ENCODE results near the gene APLF.

APLF gene

GRCh38 chr2:68467077-68467960 is at the start of gene APLF, which contains the start of gene FBXO48:
APLF (plus strand) TSS chr2:68467585; CDS start chr2:68467732, 147 bp downstream.
FBXO48 (minus strand) TSS chr2:68467294; CDS start chr2:68465145, 2,149 bp downstream.
- no peak for TF ChIP-seq CTCF (IDR thresholded peaks at IDR 0.05; ENCODE audit: control extremely low read depth, extremely low read depth, low read depth, missing control alignments)
- ChIA-PET CTCF (interaction anchor here (0.7 to 6.1 kb wide), 19 partner anchors 11 to 546 kb away, joined by 3 to 88 read pairs (median 4); partner anchors contain the start of genes ANTXR1 and GKN2), POLR2A (interaction anchor here (0.6 to 1.0 kb wide), 4 partner anchors 20 to 444 kb away, joined by 3 to 4 read pairs (median 3); no protein-coding TSS in a partner anchor)
- peak; percentile 96 for DNase-seq (ENCODE audit: extremely low spot score)

- no peak for DNase-seq (ENCODE audit: extremely low spot score)
- no peak for TF ChIP-seq CTCF (IDR thresholded peaks at IDR 0.05; ENCODE audit: control extremely low read depth, extremely low read depth, low read depth, missing control alignments)
- POLR2A ChIA-PET = no interaction called here
- CTCF ChIA-PET = interaction anchor here (1.0 to 3.7 kb wide), 11 partner anchors 12 to 56 kb away, joined by 3 to 17 read pairs (median 3); no protein-coding TSS in a partner anchor
Measured at GRCh38 chr2:68417926-68418325, 49.5 kb upstream of the APLF start.

GRCh38 chr2:68418419-68418818 is 49.0 kb upstream of the APLF start:
- CTCF ChIA-PET = interaction anchor here (1.0 to 3.7 kb wide), 6 partner anchors 14 to 30 kb away, joined by 3 to 17 read pairs (median 3); no protein-coding TSS in a partner anchor
- TF ChIP-seq CTCF (IDR thresholded peaks at IDR 0.05; ENCODE audit: control extremely low read depth, extremely low read depth, low read depth, missing control alignments) = no peak
- no peak for DNase-seq (ENCODE audit: extremely low spot score)
- POLR2A ChIA-PET = no interaction called here

GRCh38 chr2:68418855-68419254 is 48.5 kb upstream of the APLF start:
- TF ChIP-seq CTCF (IDR thresholded peaks at IDR 0.05; ENCODE audit: control extremely low read depth, extremely low read depth, low read depth, missing control alignments) = no peak
- ChIA-PET POLR2A (no interaction called here), CTCF (interaction anchor here (0.8 to 3.7 kb wide), 4 partner anchors 13 to 22 kb away, joined by 3 to 17 read pairs (median 4); no protein-coding TSS in a partner anchor)
- DNase-seq (ENCODE audit: extremely low spot score) = no peak

GRCh38 chr2:68420254-68420910 is 47.0 kb upstream of the APLF start:
- ChIA-PET POLR2A (no interaction called here), CTCF (interaction anchor here (0.8 to 2.5 kb wide), 5 partner anchors 10 to 289 kb away, joined by 3 to 15 read pairs (median 4); no protein-coding TSS in a partner anchor)
- no peak for TF ChIP-seq CTCF (IDR thresholded peaks at IDR 0.05; ENCODE audit: control extremely low read depth, extremely low read depth, low read depth, missing control alignments)
- DNase-seq (ENCODE audit: extremely low spot score) = no peak
